Upper lobe of left lung (tissue), 4 donors: ENCODE data around the gene UXS1.

ENCODE experiments used
- EP300 ChIP-seq, 4 donors: sonication (generic); formaldehyde crosslinking; IDR thresholded peaks; one replicate each; pipeline ENCODE4 v1.5.1; 2017; ENCODE audit warnings: antibody characterized with exemption in 4 of 4, control low read depth in 2 of 4
- POLR2A ChIP-seq, 4 donors: fragments of 450-650 bp; IDR thresholded peaks; one replicate each; pipeline ENCODE4 v1.5.1; 2016 to 2017; ENCODE audit warnings: antibody characterized with exemption in 4 of 4, mild to moderate bottlenecking in 2 of 4
- POLR2AphosphoS5 ChIP-seq, 2 donors: sonication (generic); formaldehyde crosslinking; IDR thresholded peaks; one replicate each; pipeline ENCODE4 v1.5.1; 2017; ENCODE audit warnings: antibody characterized with exemption in 2 of 2
- TF ChIP-seq, protein P1 (sequence below), 6 experiments: fragments of 450-650 bp in 4 of 6; fragments of 200-600 bp in 2 of 6; sonication (generic) in 2 of 6; IDR thresholded peaks; one replicate each; pipeline ENCODE4 v1.5.1; 2016 to 2019; ENCODE audit warnings: antibody characterized with exemption in 6 of 6

DNA sequence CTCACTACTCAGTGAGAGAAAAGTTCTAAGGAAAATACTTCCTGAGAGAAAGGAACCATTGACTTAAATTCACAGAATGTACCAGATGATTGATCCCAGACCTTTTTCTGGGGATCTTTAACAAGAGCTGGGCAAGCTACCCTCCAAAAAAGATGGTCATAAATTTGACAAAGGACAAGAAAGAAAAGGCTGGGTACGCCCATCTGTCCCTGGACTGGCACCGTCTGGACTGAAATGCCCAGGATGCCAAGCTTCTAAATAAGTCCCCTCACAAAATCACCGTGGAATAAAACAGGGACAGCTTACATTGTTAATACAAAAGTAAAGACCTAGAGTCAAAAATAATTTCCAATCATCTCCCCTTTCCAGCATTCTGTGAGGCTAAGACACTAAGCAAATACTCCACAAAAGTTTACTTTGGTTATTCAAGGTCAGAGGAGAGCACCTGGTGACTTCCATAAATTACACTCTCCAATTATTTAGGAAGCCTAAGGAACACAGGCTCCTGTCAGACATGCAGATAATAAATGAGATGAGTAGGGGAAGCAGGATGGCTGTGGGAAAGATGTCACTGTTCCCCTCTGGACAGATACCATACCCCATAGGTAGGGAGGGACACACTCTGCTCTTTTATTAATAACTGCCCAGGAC lies 69.9 kb downstream of the UXS1 start:
- TF ChIP-seq POLR2A (IDR thresholded peaks at IDR 0.05) (no peak), POLR2AphosphoS5 (IDR thresholded peaks at IDR 0.05) (no peak), EP300 (IDR thresholded peaks at IDR 0.05) (no peak)
- TF ChIP-seq, protein P1, sequence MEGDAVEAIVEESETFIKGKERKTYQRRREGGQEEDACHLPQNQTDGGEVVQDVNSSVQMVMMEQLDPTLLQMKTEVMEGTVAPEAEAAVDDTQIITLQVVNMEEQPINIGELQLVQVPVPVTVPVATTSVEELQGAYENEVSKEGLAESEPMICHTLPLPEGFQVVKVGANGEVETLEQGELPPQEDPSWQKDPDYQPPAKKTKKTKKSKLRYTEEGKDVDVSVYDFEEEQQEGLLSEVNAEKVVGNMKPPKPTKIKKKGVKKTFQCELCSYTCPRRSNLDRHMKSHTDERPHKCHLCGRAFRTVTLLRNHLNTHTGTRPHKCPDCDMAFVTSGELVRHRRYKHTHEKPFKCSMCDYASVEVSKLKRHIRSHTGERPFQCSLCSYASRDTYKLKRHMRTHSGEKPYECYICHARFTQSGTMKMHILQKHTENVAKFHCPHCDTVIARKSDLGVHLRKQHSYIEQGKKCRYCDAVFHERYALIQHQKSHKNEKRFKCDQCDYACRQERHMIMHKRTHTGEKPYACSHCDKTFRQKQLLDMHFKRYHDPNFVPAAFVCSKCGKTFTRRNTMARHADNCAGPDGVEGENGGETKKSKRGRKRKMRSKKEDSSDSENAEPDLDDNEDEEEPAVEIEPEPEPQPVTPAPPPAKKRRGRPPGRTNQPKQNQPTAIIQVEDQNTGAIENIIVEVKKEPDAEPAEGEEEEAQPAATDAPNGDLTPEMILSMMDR (IDR thresholded peaks at IDR 0.05), result no peak
